HEK293 (cell line): ENCODE measurements around the gene BACE1-AS.

Experiments used
- CTCF ChIA-PET: fragments of 350-600 bp; formaldehyde crosslinking; extraction: SDS; loops from one replicate; lab custom pipeline; 2021; ENCODE audit warnings: antibody characterized with exemption; lab: Yijun Ruan, JAX
- POLR2A ChIA-PET: fragments of 300-600 bp; formaldehyde crosslinking; extraction: SDS; loops from one replicate; lab custom pipeline; 2020; ENCODE audit warnings: antibody characterized with exemption, inconsistent platforms; lab: Yijun Ruan, JAX
- H3K27ac ChIP-seq: fragments of 200-500 bp; sonication (Bioruptor generic); 2 replicates; pipeline ENCODE4 v1.5.1; 2014; ENCODE audit warnings: low read depth, low read length, control low read depth, inconsistent platforms; ENCODE audit errors: extremely low read depth
- H3K36me3 ChIP-seq, 2 experiments: fragments of 200-500 bp in 1 of 2; sonication (Bioruptor generic) in 1 of 2; 1 replicate in 1 of 2; 2 replicates in 1 of 2; pipeline ENCODE4 v1.5.1; 2014 to 2017; ENCODE audit warnings: inconsistent platforms in 2 of 2, low read length in 2 of 2; ENCODE audit not compliant: control insufficient read depth in 2 of 2, insufficient read depth in 1 of 2
- H3K4me1 ChIP-seq: fragments of 200-500 bp; sonication (Bioruptor generic); 2 replicates; pipeline ENCODE4 v1.5.1; 2014; ENCODE audit warnings: mild to moderate bottlenecking, low read length, inconsistent platforms; ENCODE audit not compliant: control insufficient read depth, insufficient read depth
- H3K4me3 ChIP-seq: 2 replicates; pipeline ENCODE4 v1.5.1; 2011; ENCODE audit warnings: low read depth, mild to moderate bottlenecking, control low read depth, low read length, moderate library complexity
- H3K9me3 ChIP-seq: fragments of 200-500 bp; sonication (Bioruptor generic); 2 replicates; pipeline ENCODE4 v1.5.1; 2014; ENCODE audit warnings: low read depth, low read length, inconsistent platforms; ENCODE audit not compliant: control insufficient read depth, insufficient read depth
- BCL6B ChIP-seq: fragments of 450-650 bp; formaldehyde crosslinking; IDR thresholded peaks from 2 replicates; pipeline ENCODE4 v1.5.1; 2017; ENCODE audit warnings: missing biosample characterization, missing genetic modification characterization
- GLI2 ChIP-seq: fragments of 450-650 bp; formaldehyde crosslinking; IDR thresholded peaks from 2 replicates; pipeline ENCODE4; 2017; ENCODE audit warnings: missing biosample characterization, missing genetic modification characterization, low read depth, borderline replicate concordance
- HIC1 ChIP-seq: fragments of 450-650 bp; formaldehyde crosslinking; IDR thresholded peaks from 2 replicates; pipeline ENCODE4 v1.5.1; 2016; ENCODE audit warnings: missing biosample characterization, missing genetic modification characterization
- HOXA7 ChIP-seq: sonication (generic); formaldehyde crosslinking; IDR thresholded peaks from 2 replicates; pipeline ENCODE4 v1.8.1; 2022; ENCODE audit warnings: missing genetic modification reagents, borderline replicate concordance
- IKZF3 ChIP-seq: fragments of 450-650 bp; IDR thresholded peaks from 2 replicates; pipeline ENCODE4 v1.5.0; 2018; ENCODE audit warnings: missing biosample characterization, mild to moderate bottlenecking, missing genetic modification characterization, moderate library complexity
- PATZ1 ChIP-seq: fragments of 450-650 bp; formaldehyde crosslinking; IDR thresholded peaks from 2 replicates; pipeline ENCODE4 v1.5.1; 2016; ENCODE audit warnings: missing biosample characterization, missing genetic modification characterization
- PBX3 ChIP-seq: sonication (generic); formaldehyde crosslinking; IDR thresholded peaks from 2 replicates; pipeline ENCODE4 v1.8.1; 2022; ENCODE audit warnings: mild to moderate bottlenecking, moderate library complexity, missing genetic modification reagents
- SETDB1 ChIP-seq: IDR thresholded peaks from one replicate; pipeline ENCODE4 v1.6.1; 2017; ENCODE audit warnings: mild to moderate bottlenecking, low read length, moderate library complexity, mixed read lengths; ENCODE audit not compliant: insufficient read length
- SP3 ChIP-seq: fragments of 450-650 bp; formaldehyde crosslinking; IDR thresholded peaks from 2 replicates; pipeline ENCODE4 v1.5.1; 2016; ENCODE audit warnings: missing biosample characterization, missing genetic modification characterization
- ZNF2 ChIP-seq: fragments of 450-650 bp; formaldehyde crosslinking; IDR thresholded peaks from 2 replicates; pipeline ENCODE4 v1.5.1; 2016; ENCODE audit warnings: missing biosample characterization, missing genetic modification characterization
- ZNF23 ChIP-seq: fragments of 450-650 bp; formaldehyde crosslinking; IDR thresholded peaks from 2 replicates; pipeline ENCODE4 v1.5.1; 2016; ENCODE audit warnings: missing biosample characterization, missing genetic modification characterization, borderline replicate concordance
- ZNF311 ChIP-seq: fragments of 450-650 bp; formaldehyde crosslinking; IDR thresholded peaks from 2 replicates; pipeline ENCODE4 v1.5.1; 2017; ENCODE audit warnings: missing biosample characterization, missing genetic modification characterization, borderline replicate concordance
- ZNF514 ChIP-seq: fragments of 450-650 bp; formaldehyde crosslinking; IDR thresholded peaks from 2 replicates; pipeline ENCODE4 v1.5.1; 2016; ENCODE audit warnings: missing biosample characterization, missing genetic modification characterization
- ZNF518A ChIP-seq: fragments of 450-650 bp; formaldehyde crosslinking; conservative IDR thresholded peaks from 2 replicates; pipeline ENCODE4 v1.5.1; 2016; ENCODE audit warnings: low read depth, missing biosample characterization, missing genetic modification characterization
- ZNF558 ChIP-seq: fragments of 450-650 bp; formaldehyde crosslinking; IDR thresholded peaks from 2 replicates; pipeline ENCODE4 v1.5.1; 2016; ENCODE audit warnings: missing biosample characterization, missing genetic modification characterization
- ZNF571 ChIP-seq: fragments of 450-650 bp; formaldehyde crosslinking; IDR thresholded peaks from 2 replicates; pipeline ENCODE4 v1.5.0; 2017; ENCODE audit warnings: missing biosample characterization, missing genetic modification characterization
- ZNF623 ChIP-seq: fragments of 450-650 bp; formaldehyde crosslinking; IDR thresholded peaks from 2 replicates; pipeline ENCODE4 v1.5.1; 2016; ENCODE audit warnings: missing biosample characterization, missing genetic modification characterization
- ZNF626 ChIP-seq: fragments of 450-650 bp; sonication (Bioruptor Pico); formaldehyde crosslinking; IDR thresholded peaks from 2 replicates; pipeline ENCODE4 v1.5.1; 2018; ENCODE audit warnings: missing biosample characterization, missing genetic modification characterization, inconsistent platforms
- ZNF654 ChIP-seq: fragments of 450-650 bp; formaldehyde crosslinking; IDR thresholded peaks from 2 replicates; pipeline ENCODE4 v1.5.1; 2016; ENCODE audit warnings: low read depth, missing biosample characterization, missing genetic modification characterization
- ZNF692 ChIP-seq: fragments of 450-650 bp; formaldehyde crosslinking; IDR thresholded peaks from 2 replicates; pipeline ENCODE4 v1.5.1; 2016; ENCODE audit warnings: missing biosample characterization, missing genetic modification characterization
- ZNF791 ChIP-seq: fragments of 450-650 bp; formaldehyde crosslinking; IDR thresholded peaks from 2 replicates; pipeline ENCODE4 v1.5.1; 2016; ENCODE audit warnings: missing biosample characterization, missing genetic modification characterization

BACE1-AS gene

GRCh38 chr11:117333917-117334316 is 42.8 kb downstream of the BACE1-AS start:
- Histone ChIP-seq H3K36me3 (peaks cover 0 to 15% of the 10 kb centered on the region in 2 experiments; a peak in 1 of 3 replicates), H3K9me3 (no peaks in the 10 kb centered on the region), H3K4me3 (no peak overlapping the region), H3K27ac (no peak overlapping the region), H3K4me1 (no peaks in the 10 kb centered on the region)
- ChIA-PET POLR2A (interaction anchor here (0.6 kb wide), 1 partner anchor 9 kb away, joined by 4 read pairs; no protein-coding TSS in a partner anchor), CTCF (no interaction called here)
- TF ChIP-seq ZNF311 (tag by site-specific recombination), result no peak
- no peak for TF ChIP-seq PBX3 (CRISPR knock-in tag)
- TF ChIP-seq HOXA7 (CRISPR knock-in tag), result no peak
- TF ChIP-seq SETDB1, result no peak
- no peak for TF ChIP-seq ZNF654
- no peak for TF ChIP-seq ZNF692 (tag by site-specific recombination)
- TF ChIP-seq ZNF623 (tag by site-specific recombination), result no peak

GRCh38 chr11:117334896-117335295 is 43.8 kb downstream of the BACE1-AS start:
- H3K4me3 ChIP-seq, result no peak overlapping the region
- no peaks in the 10 kb centered on the region for H3K9me3 ChIP-seq
- H3K36me3 ChIP-seq, result peaks cover 0 to 23% of the 10 kb centered on the region in 2 experiments; a peak in 2 of 3 replicates
- ChIA-PET POLR2A (no interaction called here), CTCF (interaction anchor here (0.7 kb wide), 1 partner anchor 96 kb away, joined by 3 read pairs; no protein-coding TSS in a partner anchor)
- no peaks in the 10 kb centered on the region for H3K4me1 ChIP-seq
- H3K27ac ChIP-seq, result no peak overlapping the region
- TF ChIP-seq ZNF571, result no peak
- no peak for TF ChIP-seq ZNF626 (tag by site-specific recombination)
- no peak for TF ChIP-seq ZNF2 (tag by site-specific recombination)
- TF ChIP-seq HOXA7 (CRISPR knock-in tag), result no peak
- no peak for TF ChIP-seq ZNF791 (tag by site-specific recombination)
- no peak for TF ChIP-seq ZNF558 (tag by site-specific recombination)
- TF ChIP-seq IKZF3 (tag by site-specific recombination), result no peak
- no peak for TF ChIP-seq ZNF311 (tag by site-specific recombination)
- TF ChIP-seq BCL6B (tag by site-specific recombination), result no peak
- no peak for TF ChIP-seq ZNF23 (tag by site-specific recombination)
- TF ChIP-seq SP3, result no peak
- no peak for TF ChIP-seq ZNF518A (tag by site-specific recombination)
- TF ChIP-seq GLI2 (tag by site-specific recombination), result no peak
- no peak for TF ChIP-seq HIC1 (tag by site-specific recombination)
- no peak for TF ChIP-seq ZNF514 (tag by site-specific recombination)
- TF ChIP-seq PATZ1 (tag by site-specific recombination), result no peak
